K562 (cell line): ENCODE results near the gene GJA8. TPM values are rescaled to one million over a fixed set of nuclear protein-coding genes. Genes with fewer than 3 reads are reported as not detected.

Experiments used
- ATAC-seq: fragments of 200-7000 bp; cut with Tn5 transposase; 3 replicates; pipeline ENCODE4 v1.9.1; 2020; ENCODE audit warnings: moderate library complexity
- BruUV-seq: library from RNA; stranded (reverse); fragments of 400-500 nt; replicated peaks from 2 replicates; lab custom pipeline; 2021; lab: Mats Ljungman, UMichigan
- CTCF ChIA-PET: fragments of 300-600 bp; formaldehyde crosslinking; extraction: SDS; loops from one replicate; lab custom pipeline; 2021; ENCODE audit warnings: low intra/inter-chr PET ratio; lab: Yijun Ruan, JAX
- POLR2A ChIA-PET: fragments of 300-600, 350-650 bp; sonication (Branson Sonifier 250); formaldehyde crosslinking; extraction: SDS; loops from one replicate; lab custom pipeline; 2021; ENCODE audit warnings: antibody characterized with exemption, inconsistent platforms; lab: Yijun Ruan, JAX
- DNase-seq, 4 experiments: peaks; one replicate each; pipeline versions ENCODE4 v3.0.0 to v3.0.0-alpha.2; 2011 to 2018; ENCODE audit warnings: low spot score in 3 of 4, mixed read lengths in 3 of 4; ENCODE audit errors: extremely low read depth in 1 of 4
- FAIRE-seq: peaks from 2 replicates; lab custom pipeline; 2011; peaks lifted over from hg19 to GRCh38; lab: Jason Lieb, UNC
- H2AFZ ChIP-seq: 2 replicates; pipeline ENCODE4 v1.6.0; 2011; ENCODE audit warnings: low read depth, low read length, control low read depth, inconsistent platforms
- H3K27ac ChIP-seq: fragments of 200-600 bp; 3 replicates; pipeline ENCODE4 v1.8.0; 2011; ENCODE audit warnings: low read depth, mild to moderate bottlenecking, control low read depth, inconsistent platforms, low read length, moderate library complexity, mixed read lengths; ENCODE audit errors: extremely low read depth
- H3K27me3 ChIP-seq, 2 experiments: fragments of 300-600 bp in 1 of 2; 2 replicates in 1 of 2; 3 replicates in 1 of 2; pipeline versions ENCODE4 v1.6.0 to v1.8.0; 2011; ENCODE audit warnings: inconsistent platforms in 2 of 2, low read length in 2 of 2, mild to moderate bottlenecking in 1 of 2, mixed read lengths in 1 of 2, moderate library complexity in 1 of 2; ENCODE audit not compliant: control insufficient read depth in 2 of 2, insufficient read depth in 2 of 2
- H3K36me3 ChIP-seq: fragments of 300-600 bp; 3 replicates; pipeline ENCODE4 v1.8.0; 2011; ENCODE audit warnings: mild to moderate bottlenecking, low read length, inconsistent platforms; ENCODE audit not compliant: control insufficient read depth, insufficient read depth
- H3K4me1 ChIP-seq, 2 experiments: fragments of 200-600 bp in 1 of 2; replicated peaks in 1 of 2; 2 replicates in 1 of 2; 3 replicates in 1 of 2; pipeline versions ENCODE4 v1.5.1 to v1.8.0; 2011; ENCODE audit warnings: inconsistent platforms in 2 of 2, low read length in 2 of 2, mild to moderate bottlenecking in 1 of 2, mixed read lengths in 1 of 2, moderate library complexity in 1 of 2; ENCODE audit not compliant: control insufficient read depth in 2 of 2, insufficient read depth in 2 of 2
- H3K4me2 ChIP-seq: 2 replicates; pipeline ENCODE4 v1.6.1; 2011; ENCODE audit warnings: low read length, control low read depth, inconsistent platforms, mixed read lengths; ENCODE audit not compliant: insufficient read depth
- H3K4me3 ChIP-seq: fragments of 200-600 bp; sonication (generic), shearing (Covaris generic); 2 replicates; pipeline ENCODE4 v1.5.1; 2016; ENCODE audit warnings: control low read depth, inconsistent platforms
- H3K79me2 ChIP-seq: fragments of 200-600 bp; 3 replicates; pipeline ENCODE4 v1.8.0; 2011; ENCODE audit warnings: low read length, inconsistent platforms; ENCODE audit not compliant: control insufficient read depth, insufficient read depth
- H3K9ac ChIP-seq, 2 experiments: 2 replicates each; pipeline versions ENCODE4 v1.6.0 to v1.6.1; 2011; ENCODE audit warnings: low read depth in 2 of 2, low read length in 2 of 2, control low read depth in 1 of 2, inconsistent platforms in 1 of 2, mild to moderate bottlenecking in 1 of 2, mixed read lengths in 1 of 2; ENCODE audit not compliant: insufficient read depth in 1 of 2
- H3K9me1 ChIP-seq: one replicate; pipeline ENCODE4 v1.6.0; 2011; ENCODE audit warnings: inconsistent platforms, mild to moderate bottlenecking, low read length, moderate library complexity; ENCODE audit not compliant: control insufficient read depth, insufficient read depth
- H3K9me3 ChIP-seq: replicated peaks from 2 replicates; pipeline ENCODE4 v1.5.1; 2011; ENCODE audit warnings: low read depth, low read length, inconsistent platforms; ENCODE audit not compliant: control insufficient read depth, insufficient read depth
- H4K20me1 ChIP-seq: replicated peaks from 2 replicates; pipeline ENCODE4 v1.6.1; 2011; ENCODE audit warnings: low read length, inconsistent platforms, mixed read lengths; ENCODE audit not compliant: control insufficient read depth, insufficient read depth
- AFF1 ChIP-seq, 2 experiments: fragments of 450-650 bp; IDR thresholded peaks; 2 replicates each; pipeline ENCODE4 v1.6.1; 2018; ENCODE audit warnings: mild to moderate bottlenecking in 2 of 2, low read depth in 1 of 2; ENCODE audit not compliant: partially characterized antibody in 2 of 2
- CREB5 ChIP-seq: fragments of 250-450 bp; sonication (Bioruptor Pico); IDR thresholded peaks from 2 replicates; pipeline ENCODE4 v1.5.0; 2020; ENCODE audit warnings: mild to moderate bottlenecking
- IFI16 ChIP-seq: fragments of 250-450 bp; sonication (Bioruptor Pico); IDR thresholded peaks from 2 replicates; pipeline ENCODE4 v2.1.2; 2022; ENCODE audit warnings: mild to moderate bottlenecking, inconsistent platforms
- MXI1 ChIP-seq: IDR thresholded peaks from 2 replicates; pipeline ENCODE4 v1.6.1; 2011; ENCODE audit warnings: low read depth, mild to moderate bottlenecking, improper control_type of control experiment, low read length
- NCOA2 ChIP-seq, 2 experiments: fragments of 450-650 bp; IDR thresholded peaks; 2 replicates each; pipeline ENCODE4 v1.6.1; 2018; ENCODE audit warnings: mild to moderate bottlenecking in 2 of 2, moderate library complexity in 1 of 2; ENCODE audit not compliant: partially characterized antibody in 2 of 2
- NFE2L1 ChIP-seq: fragments of 450-650 bp; IDR thresholded peaks from 2 replicates; pipeline ENCODE4 v1.6.1; 2016; ENCODE audit warnings: missing genetic modification characterization, low read depth, mild to moderate bottlenecking, missing compliant biosample characterization, moderate library complexity, borderline replicate concordance
- RAD21 ChIP-seq, 2 experiments: fragments of 250-450 bp in 1 of 2; fragments of 450-650 bp in 1 of 2; sonication (Bioruptor Pico) in 1 of 2; formaldehyde crosslinking in 1 of 2; IDR thresholded peaks in 1 of 2; conservative IDR thresholded peaks in 1 of 2; 2 replicates each; pipeline versions ENCODE4 v1.4.0 to v1.8.0; 2020 to 2022; ENCODE audit warnings: mild to moderate bottlenecking in 2 of 2, moderate library complexity in 1 of 2
- RAD51 ChIP-seq: fragments of 450-650 bp; IDR thresholded peaks from 2 replicates; pipeline ENCODE4 v1.7.1; 2016; ENCODE audit warnings: low read depth, mild to moderate bottlenecking, borderline replicate concordance
- ZBTB1 ChIP-seq: sonication (generic); formaldehyde crosslinking; IDR thresholded peaks from 2 replicates; pipeline ENCODE4 v1.8.1; 2023; ENCODE audit warnings: missing genetic modification reagents, low read depth, mild to moderate bottlenecking, borderline replicate concordance
- ZBTB2 ChIP-seq: fragments of 450-650 bp; IDR thresholded peaks from 2 replicates; pipeline ENCODE4 v1.6.1; 2016; ENCODE audit warnings: antibody characterized with exemption
- ZBTB5 ChIP-seq: fragments of 450-650 bp; IDR thresholded peaks from 2 replicates; pipeline ENCODE4 v1.6.1; 2017; ENCODE audit warnings: antibody characterized with exemption
- ZNF79 ChIP-seq: fragments of 250-450 bp; sonication (Bioruptor Pico); IDR thresholded peaks from 2 replicates; pipeline ENCODE4 v1.4.0; 2020; ENCODE audit warnings: low read depth, mild to moderate bottlenecking, moderate library complexity
- WGBS: fragments of 100-300 bp; shearing (Covaris generic); methylation state at CpG from one replicate; pipeline ENCODE4 v1.1.6; 2016; ENCODE audit warnings: low coverage, mixed read lengths; ENCODE audit not compliant: insufficient coverage; ENCODE audit errors: missing lambda C conversion rate; 5-methylcytosine and 5-hydroxymethylcytosine counted together
- in situ Hi-C: fragments of 300-500 bp; cut with MboI; formaldehyde crosslinking; loops from 4 replicates; pipeline ENCODE4 v1.15.0; 2018; ENCODE audit warnings: inconsistent platforms, mixed read lengths
- intact Hi-C: fragments of 100-400 bp; cut with micrococcal nuclease; formaldehyde crosslinking; loops from 2 replicates; pipeline ENCODE4 v1.14.2; 2022
- polyA plus RNA-seq, 8 experiments: library from polyadenylated mRNA; depleted of rRNA in 4 of 8; stranded (reverse) in 5 of 8; unstranded in 3 of 8; fragments of >200 nt; fragmentation: Nextera tagmentation in 2 of 8; fragmentation: Illumina TruSeq in 1 of 8; extraction: Ambion mirVana in 2 of 8; extraction: Trizol in 1 of 8; gene quantifications; 2 replicates each; pipeline versions ENCODE4 v1.2.1 to v1.2.3, GENCODE V29; 2011 to 2014; ENCODE audit warnings: inconsistent platforms in 1 of 8, missing spikeins in 1 of 8
- total RNA-seq, 7 experiments: library from RNA; depleted of rRNA in 6 of 7; stranded (reverse); fragments of >200 nt in 6 of 7; fragmentation: Illumina TruSeq in 2 of 7; extraction: Trizol in 2 of 7; gene quantifications; 2 replicates each; pipeline versions ENCODE4 v1.2.1 to v1.2.3, GENCODE V29; 2011 to 2021; ENCODE audit warnings: low replicate concordance in 1 of 7

GJA8 gene
- total and polyA plus RNA-seq, 9 of the 15 experiments (the other 6 are each of a cell fraction or from before 2014, with no cell fraction given), result not detected

DNA sequence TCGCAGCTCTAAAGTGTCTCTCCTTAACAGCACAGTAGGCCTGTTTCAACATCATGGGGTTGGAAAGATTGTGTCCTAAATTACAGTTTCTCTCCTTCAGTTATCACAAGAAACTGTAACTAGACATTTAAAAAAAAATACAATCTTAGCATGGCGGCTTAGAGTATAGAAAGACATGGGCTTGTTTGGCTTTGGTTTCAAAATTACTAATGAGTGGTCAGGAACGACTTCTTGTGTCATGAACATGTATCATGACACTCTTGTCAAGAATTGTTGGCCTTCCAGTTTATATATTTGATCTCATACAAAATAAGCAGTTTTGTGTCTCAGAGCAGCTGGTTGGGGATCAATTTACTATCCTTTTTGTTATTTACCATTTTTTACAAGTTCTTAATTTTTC is 2.1 kb downstream of the GJA8 start:
- WGBS, result 6% methylated on average over 3 of the region's 3 CpGs
- FAIRE-seq (no peak), ATAC-seq (no peak)
- no peak for TF ChIP-seq NCOA2 (IDR thresholded peaks at IDR 0.05; ENCODE audit: partially characterized antibody in 2 of 2)
- TF ChIP-seq CREB5, result no peak
- TF ChIP-seq NFE2L1 (tag), result no peak
- no peak for TF ChIP-seq ZBTB1 (CRISPR knock-in tag)
- no peak for TF ChIP-seq ZBTB2
- TF ChIP-seq ZBTB5, result no peak
- no peak for TF ChIP-seq AFF1 (IDR thresholded peaks at IDR 0.05; ENCODE audit: low read depth in 1 of 2, partially characterized antibody in 2 of 2)
- no peak for TF ChIP-seq RAD51
- no peak for TF ChIP-seq RAD21 (CRISPR knock-in tag; conservative IDR thresholded peaks at IDR 0.05 in 1 of 2, IDR thresholded peaks at IDR 0.05 in 1 of 2)
- TF ChIP-seq MXI1, result no peak
- no peak for TF ChIP-seq IFI16 (CRISPR knock-in tag)
- no peak for TF ChIP-seq ZNF79 (CRISPR knock-in tag)

More for the DNA sequence above, 2.1 kb downstream of the GJA8 start:
- H3K9me3 ChIP-seq, result no peaks in the 10 kb centered on the region
- H3K27ac ChIP-seq, result no peak overlapping the region
- no peaks in the 10 kb centered on the region for H3K9me1 ChIP-seq
- peaks cover 0 to 6% of the 10 kb centered on the region in 2 experiments; a peak in 2 of 5 replicates for H3K4me1 ChIP-seq
- in situ Hi-C loops, result no loop called here
- no peak overlapping the region for H3K4me3 ChIP-seq
- intact Hi-C loops, result no loop called here
- H3K36me3 ChIP-seq, result no peaks in the 10 kb centered on the region
- no peak overlapping the region for H3K4me2 ChIP-seq
- DNase-seq, result no peak
- peaks cover 22 to 28% of the 10 kb centered on the region in 2 experiments for H3K27me3 ChIP-seq
- ChIA-PET CTCF (no interaction called here), POLR2A (interaction anchor here (0.9 kb wide), 1 partner anchor 821 kb away, joined by 4 read pairs; no protein-coding TSS in a partner anchor)
- BruUV-seq, result no TSS peak
- H2AFZ ChIP-seq, result no peak overlapping the region
- no peaks in the 10 kb centered on the region for H3K79me2 ChIP-seq
- no peak overlapping the region for H3K9ac ChIP-seq
- no peaks in the 10 kb centered on the region for H4K20me1 ChIP-seq
